HG03045 (cell line): Measurements from ENCODE around the gene PHYH.
"Not testable (repeated sequence)": the region's sequence is repeated elsewhere in the genome, so short reads cannot be mapped to it uniquely, and the experiment has no call there.

Experiments used
- ATAC-seq: cut with Tn5 transposase; IDR thresholded peaks from one replicate; pipeline ENCODE4 v1.9.1; 2021; ENCODE audit warnings: mild to moderate bottlenecking, moderate library complexity; ENCODE audit not compliant: unreplicated experiment

Gene PHYH

GRCh38 chr10:13276146-13276545, 23.7 kb downstream of the PHYH start:
- not testable (repeated sequence) for ATAC-seq

GRCh38 chr10:13272164-13272571, 27.7 kb downstream of the PHYH start:
- ATAC-seq = no peak

GRCh38 chr10:13271552-13272163, 28.2 kb downstream of the PHYH start:
- no peak for ATAC-seq

GRCh38 chr10:13270877-13271551, 28.9 kb downstream of the PHYH start:
- no peak for ATAC-seq

GRCh38 chr10:13268841-13269240, 31.0 kb downstream of the PHYH start:
- no peak for ATAC-seq

- no peak for ATAC-seq
Observed at GRCh38 chr10:13268310-13268709, 31.6 kb downstream of the PHYH start.

GRCh38 chr10:13263591-13263990, 36.3 kb downstream of the PHYH start:
- no peak for ATAC-seq

- ATAC-seq = no peak
Observed at GRCh38 chr10:13262433-13262832, 37.4 kb downstream of the PHYH start.

- ATAC-seq = no peak
Observed at GRCh38 chr10:13257621-13258140, 42.2 kb downstream of the PHYH start.

- ATAC-seq = no peak
Observed at GRCh38 chr10:13256627-13257026, 43.2 kb downstream of the PHYH start.

GRCh38 chr10:13253726-13254125, 46.1 kb downstream of the PHYH start:
- ATAC-seq = no peak

GRCh38 chr10:13247784-13248183, 52.1 kb downstream of the PHYH start:
- no peak for ATAC-seq

GRCh38 chr10:13247246-13247645, 52.6 kb downstream of the PHYH start:
- ATAC-seq = no peak

- ATAC-seq = not testable (repeated sequence)
Observed at GRCh38 chr10:13242260-13242659, 57.6 kb downstream of the PHYH start.

- ATAC-seq = no peak
Observed at GRCh38 chr10:13241613-13242012, 58.3 kb downstream of the PHYH start.

GRCh38 chr10:13239923-13240322, 59.9 kb downstream of the PHYH start:
- ATAC-seq = no peak

- no peak for ATAC-seq
Observed at GRCh38 chr10:13238271-13239077, 61.4 kb downstream of the PHYH start.

GRCh38 chr10:13236638-13237037, 63.2 kb downstream of the PHYH start:
- ATAC-seq = no peak

GRCh38 chr10:13234736-13235135, 65.1 kb downstream of the PHYH start:
- ATAC-seq = not testable (repeated sequence)

GRCh38 chr10:13234172-13234571, 65.7 kb downstream of the PHYH start, which contains the start of gene UCMA:
UCMA (minus strand) TSS chr10:13234374; CDS start chr10:13234258, 116 bp downstream.
- ATAC-seq = no peak

GRCh38 chr10:13233358-13233757, 66.5 kb downstream of the PHYH start:
- no peak for ATAC-seq

- ATAC-seq = no peak
Observed at GRCh38 chr10:13231808-13232207, 68.1 kb downstream of the PHYH start.
